IMR-90 (cell line): ENCODE data around the gene KLK12. TPM values are rescaled to one million over a fixed set of nuclear protein-coding genes. Genes with fewer than 3 reads are reported as not detected.

ENCODE experiments used
- ATAC-seq: fragments of 200-7000 bp; cut with Tn5 transposase; 2 replicates; pipeline ENCODE4 v1.9.1; 2020; ENCODE audit warnings: low read depth, mild to moderate bottlenecking, moderate library complexity
- BruUV-seq: library from RNA; stranded (reverse); fragments of 400-500 nt; replicated peaks from 2 replicates; lab custom pipeline; 2021; lab: Mats Ljungman, UMichigan
- CTCF ChIA-PET: fragments of 300-600 bp; formaldehyde crosslinking; extraction: SDS; loops from one replicate; lab custom pipeline; 2021; ENCODE audit warnings: antibody characterized with exemption; lab: Yijun Ruan, JAX
- POLR2A ChIA-PET: fragments of 300-600 bp; sonication (Branson Sonifier 250); formaldehyde crosslinking; loops from one replicate; lab custom pipeline; 2022; ENCODE audit warnings: antibody characterized with exemption; ENCODE audit not compliant: unreplicated experiment; lab: Charles Lee
- DNase-seq: peaks from one replicate; pipeline ENCODE4 v3.0.0; 2013
- H2AFZ ChIP-seq: replicated peaks from 2 replicates; pipeline ENCODE3; 2013; ENCODE audit warnings: low read length, mild to moderate bottlenecking; ENCODE audit not compliant: poor library complexity
- H2AK5ac ChIP-seq: 2 replicates; pipeline ENCODE4 v1.6.1; 2013; ENCODE audit warnings: low read depth, low read length, inconsistent platforms
- H2AK9ac ChIP-seq: replicated peaks from 2 replicates; pipeline ENCODE3; 2013; ENCODE audit warnings: mild to moderate bottlenecking, low read depth, low read length, moderate library complexity; ENCODE audit not compliant: poor library complexity
- H2BK120ac ChIP-seq: 2 replicates; pipeline ENCODE4 v1.6.1; 2013; ENCODE audit warnings: low read depth, low read length, inconsistent platforms
- H2BK15ac ChIP-seq: 3 replicates; pipeline ENCODE4 v1.6.1; 2013; ENCODE audit warnings: low read depth, low read length, inconsistent platforms
- H2BK20ac ChIP-seq: 2 replicates; pipeline ENCODE4 v1.6.1; 2013; ENCODE audit warnings: low read depth, mild to moderate bottlenecking, inconsistent platforms, low read length, moderate library complexity
- H2BK5ac ChIP-seq: 2 replicates; pipeline ENCODE4 v1.6.1; 2013; ENCODE audit warnings: mild to moderate bottlenecking, low read depth, low read length, inconsistent platforms; ENCODE audit not compliant: poor library complexity, severe bottlenecking
- H3K14ac ChIP-seq: replicated peaks from 2 replicates; pipeline ENCODE4 v1.6.1; 2013; ENCODE audit warnings: low read depth, low read length, inconsistent platforms
- H3K18ac ChIP-seq: 2 replicates; pipeline ENCODE4 v1.6.1; 2013; ENCODE audit warnings: low read depth, low read length, control low read depth
- H3K23ac ChIP-seq: 2 replicates; pipeline ENCODE4 v1.6.1; 2013; ENCODE audit warnings: low read depth, low read length, inconsistent platforms
- H3K27ac ChIP-seq: 2 replicates; pipeline ENCODE4 v1.5.1; 2013; ENCODE audit warnings: mild to moderate bottlenecking, control low read depth, low read length; ENCODE audit not compliant: insufficient read depth
- H3K27me3 ChIP-seq: 2 replicates; pipeline ENCODE4 v1.6.1; 2013; ENCODE audit warnings: low read length; ENCODE audit not compliant: control insufficient read depth, insufficient read depth
- H3K36me3 ChIP-seq: 2 replicates; pipeline ENCODE4 v1.6.1; 2013; ENCODE audit warnings: low read length, mixed read lengths; ENCODE audit not compliant: control insufficient read depth, insufficient read depth
- H3K4ac ChIP-seq: 2 replicates; pipeline ENCODE4 v1.6.1; 2013; ENCODE audit warnings: low read depth, low read length, inconsistent platforms
- H3K4me1 ChIP-seq: 2 replicates; pipeline ENCODE4 v1.6.1; 2013; ENCODE audit warnings: low read length, mixed read lengths; ENCODE audit not compliant: control insufficient read depth, insufficient read depth
- H3K4me2 ChIP-seq: 2 replicates; pipeline ENCODE4 v1.6.1; 2013; ENCODE audit warnings: low read depth, mild to moderate bottlenecking, control low read depth, low read length, moderate library complexity
- H3K4me3 ChIP-seq: 2 replicates; pipeline ENCODE4 v1.5.1; 2013; ENCODE audit warnings: low read depth, mild to moderate bottlenecking, control low read depth, low read length, moderate library complexity; ENCODE audit not compliant: insufficient read depth
- H3K56ac ChIP-seq: 2 replicates; pipeline ENCODE4 v1.6.1; 2013; ENCODE audit warnings: low read length, inconsistent platforms; ENCODE audit not compliant: insufficient read depth; ENCODE audit errors: extremely low read depth
- H3K79me1 ChIP-seq, 2 experiments: 2 replicates each; pipeline ENCODE4 v1.6.1; 2013; ENCODE audit warnings: low read length in 2 of 2, inconsistent platforms in 1 of 2, low read depth in 1 of 2
- H3K9ac ChIP-seq: 2 replicates; pipeline ENCODE4 v1.6.1; 2013; ENCODE audit warnings: low read depth, low read length, control low read depth
- H3K9me1 ChIP-seq: 2 replicates; pipeline ENCODE4 v1.6.1; 2013; ENCODE audit warnings: low read length, inconsistent platforms; ENCODE audit not compliant: insufficient read depth
- H3K9me3 ChIP-seq: 2 replicates; pipeline ENCODE4 v1.6.1; 2013; ENCODE audit warnings: low read length; ENCODE audit not compliant: control insufficient read depth, insufficient read depth
- H4K20me1 ChIP-seq: 2 replicates; pipeline ENCODE4 v1.6.1; 2013; ENCODE audit warnings: low read length, inconsistent platforms; ENCODE audit not compliant: insufficient read depth
- H4K5ac ChIP-seq: 2 replicates; pipeline ENCODE4 v1.6.1; 2013; ENCODE audit warnings: mild to moderate bottlenecking, low read depth, low read length, control low read depth
- H4K8ac ChIP-seq, 2 experiments: 2 replicates each; pipeline ENCODE4 v1.6.1; 2013; ENCODE audit warnings: low read depth in 2 of 2, low read length in 2 of 2, control low read depth in 1 of 2, inconsistent platforms in 1 of 2
- H4K91ac ChIP-seq: 2 replicates; pipeline ENCODE4 v1.6.1; 2013; ENCODE audit warnings: low read depth, low read length, inconsistent platforms; ENCODE audit not compliant: insufficient read depth
- BHLHE40 ChIP-seq: fragments of 150-350 bp; IDR thresholded peaks from 2 replicates; pipeline ENCODE4 v1.6.1; 2016; ENCODE audit warnings: mild to moderate bottlenecking, low read depth, low read length
- CEBPB ChIP-seq: IDR thresholded peaks from 2 replicates; pipeline ENCODE4 v1.6.1; 2012; ENCODE audit warnings: low read depth, low read length, improper control_type of control experiment
- CHD1 ChIP-seq: IDR thresholded peaks from 2 replicates; pipeline ENCODE4 v1.6.1; 2012; ENCODE audit warnings: low read depth, low read length, improper control_type of control experiment
- FOS ChIP-seq: fragments of 150-350 bp; IDR thresholded peaks from 2 replicates; pipeline ENCODE4 v1.6.1; 2016; ENCODE audit warnings: low read depth, low read length
- MAFK ChIP-seq: IDR thresholded peaks from 2 replicates; pipeline ENCODE4 v1.6.1; 2012; ENCODE audit warnings: low read depth, low read length, improper control_type of control experiment
- MAZ ChIP-seq: IDR thresholded peaks from 2 replicates; pipeline ENCODE4 v1.6.1; 2012; ENCODE audit warnings: low read depth, mild to moderate bottlenecking, low read length, improper control_type of control experiment, moderate library complexity, borderline replicate concordance
- MXI1 ChIP-seq: IDR thresholded peaks from 2 replicates; pipeline ENCODE4 v1.6.1; 2012; ENCODE audit warnings: low read depth, mild to moderate bottlenecking, low read length, moderate library complexity, borderline replicate concordance
- NFE2L2 ChIP-seq: fragments of 150-350 bp; IDR thresholded peaks from 2 replicates; pipeline ENCODE4 v1.6.1; 2016; ENCODE audit warnings: low read depth, mild to moderate bottlenecking, low read length
- POLR2A ChIP-seq: IDR thresholded peaks from 2 replicates; pipeline ENCODE4 v1.6.1; 2012; ENCODE audit warnings: mild to moderate bottlenecking, low read depth, low read length
- RAD21 ChIP-seq: IDR thresholded peaks from 2 replicates; pipeline ENCODE4 v1.6.1; 2012; ENCODE audit warnings: low read length, improper control_type of control experiment
- RCOR1 ChIP-seq: IDR thresholded peaks from 2 replicates; pipeline ENCODE4 v1.6.1; 2012; ENCODE audit warnings: mild to moderate bottlenecking, low read length, improper control_type of control experiment; ENCODE audit not compliant: insufficient replicate concordance
- RFX5 ChIP-seq: IDR thresholded peaks from 2 replicates; pipeline ENCODE4 v1.8.0; 2012; ENCODE audit warnings: low read depth, mild to moderate bottlenecking, low read length, moderate library complexity
- SMC3 ChIP-seq: fragments of 150-350 bp; IDR thresholded peaks from 2 replicates; pipeline ENCODE4 v1.6.1; 2016; ENCODE audit warnings: low read depth, mild to moderate bottlenecking, antibody characterized with exemption, low read length, moderate library complexity
- WGBS, 2 experiments: methylation state at CpG; one replicate each; pipeline versions ENCODE4 v1.1.5 to v1.1.7; 2013; ENCODE audit warnings: missing lambda C conversion rate in 2 of 2; ENCODE audit not compliant: insufficient read length in 1 of 2; ENCODE audit errors: extremely low coverage in 2 of 2; 5-methylcytosine and 5-hydroxymethylcytosine counted together
- dilution Hi-C: fragments of 300-500 bp; cut with HindIII; formaldehyde crosslinking; loops from one replicate; pipeline ENCODE4 v1.14.3; 2018; ENCODE audit warnings: low sequenced_read_pairs; ENCODE audit not compliant: unreplicated experiment
- in situ Hi-C: fragments of 300-500 bp; cut with MboI; formaldehyde crosslinking; loops from 3 replicates; pipeline ENCODE4 v1.14.3; 2019; ENCODE audit warnings: low sequenced_read_pairs, inconsistent platforms, mixed read lengths
- intact Hi-C: fragments of 100-400 bp; cut with micrococcal nuclease; formaldehyde crosslinking; loops from 2 replicates; pipeline ENCODE4 v1.10.0; 2022
- polyA plus RNA-seq, 3 experiments: library from polyadenylated mRNA; depleted of rRNA; stranded (reverse); fragments of >200 nt; gene quantifications; 2 replicates each; pipeline ENCODE4 v1.2.3, GENCODE V29; 2012; ENCODE audit warnings: low replicate concordance in 1 of 3
- total RNA-seq: library from RNA; depleted of rRNA; stranded (reverse); fragments of >200 nt; gene quantifications from 2 replicates; pipeline ENCODE4 v1.2.3, GENCODE V29; 2012
- TF ChIP-seq, protein P1 (sequence below): fragments of 150-350 bp; IDR thresholded peaks from 2 replicates; pipeline ENCODE4 v1.6.1; 2016; ENCODE audit warnings: low read depth, mild to moderate bottlenecking, low read length, moderate library complexity, borderline replicate concordance
- TF ChIP-seq, protein P2 (sequence below): fragments of 150-350 bp; IDR thresholded peaks from 2 replicates; pipeline ENCODE4 v1.6.1; 2017; ENCODE audit warnings: mild to moderate bottlenecking, antibody characterized with exemption, low read length, low read depth
- TF ChIP-seq, protein P3 (sequence below): conservative IDR thresholded peaks from 2 replicates; pipeline ENCODE4 v1.5.1; 2012; ENCODE audit warnings: mild to moderate bottlenecking, low read depth, low read length, improper control_type of control experiment

The KLK12 gene
- total and polyA plus RNA-seq, 2 of the 4 experiments (the other 2 are of a cell fraction), result not detected

DNA sequence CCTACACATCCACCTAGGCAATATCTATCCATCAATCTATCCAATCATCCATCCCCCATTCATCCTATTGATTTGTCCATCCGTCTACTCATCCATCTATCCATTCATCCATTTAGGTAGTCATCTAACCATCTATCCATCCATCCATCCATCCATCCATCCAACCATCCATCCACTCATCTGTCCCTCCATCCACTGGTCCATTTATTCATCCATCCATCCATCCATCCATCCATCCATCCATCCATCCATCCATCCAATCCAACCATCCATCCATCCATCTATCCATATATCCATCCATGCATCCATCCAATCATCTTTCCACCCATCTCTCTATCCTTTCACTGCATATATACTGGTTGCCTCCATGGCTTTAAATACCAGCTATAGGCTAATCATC, 26.2 kb upstream of the KLK12 start:
- no peak for DNase-seq
- no peaks in the 10 kb centered on the region for H3K9me1 ChIP-seq
- no peak overlapping the region for H3K23ac ChIP-seq
- no peak overlapping the region for H2AK9ac ChIP-seq
- H3K27me3 ChIP-seq, result no peaks in the 10 kb centered on the region
- no peak overlapping the region for H4K5ac ChIP-seq
- H3K56ac ChIP-seq, result no peak overlapping the region
- no peak overlapping the region for H3K18ac ChIP-seq
- WGBS, 2 experiments, result 0% methylated on average over 1 of the region's 1 CpG; no CpG with 5 or more reads in 1 of the 2 experiments
- no peak overlapping the region for H2BK15ac ChIP-seq
- H3K4me2 ChIP-seq, result no peak overlapping the region
- no peak overlapping the region for H3K4me3 ChIP-seq
- no peak overlapping the region for H2BK5ac ChIP-seq
- no peak overlapping the region for H2AFZ ChIP-seq
- dilution Hi-C loops, result no loop called here
- CTCF ChIA-PET, result no interaction called here
- POLR2A ChIA-PET, result no interaction called here
- H4K91ac ChIP-seq, result no peak overlapping the region
- H4K20me1 ChIP-seq, result no peaks in the 10 kb centered on the region
- intact Hi-C loops, result no loop called here
- no peak overlapping the region for H2AK5ac ChIP-seq
- no peak overlapping the region for H3K27ac ChIP-seq
- no peak for ATAC-seq
- H3K79me1 ChIP-seq, result no peaks in the 10 kb centered on the region
- H3K9me3 ChIP-seq, result peaks cover 2% of the 10 kb centered on the region; the same call in 1 of the 2 replicates
- BruUV-seq, result no TSS peak
- H3K9ac ChIP-seq, result no peak overlapping the region
- no peak overlapping the region for H3K4ac ChIP-seq
- no peaks in the 10 kb centered on the region for H3K36me3 ChIP-seq
- in situ Hi-C loops, result no loop called here
- no peak overlapping the region for H3K14ac ChIP-seq
- no peak overlapping the region for H2BK120ac ChIP-seq
- no peaks in the 10 kb centered on the region for H3K4me1 ChIP-seq
- no peak overlapping the region for H2BK20ac ChIP-seq
- H4K8ac ChIP-seq, result no peak overlapping the region
- TF ChIP-seq, protein P1, sequence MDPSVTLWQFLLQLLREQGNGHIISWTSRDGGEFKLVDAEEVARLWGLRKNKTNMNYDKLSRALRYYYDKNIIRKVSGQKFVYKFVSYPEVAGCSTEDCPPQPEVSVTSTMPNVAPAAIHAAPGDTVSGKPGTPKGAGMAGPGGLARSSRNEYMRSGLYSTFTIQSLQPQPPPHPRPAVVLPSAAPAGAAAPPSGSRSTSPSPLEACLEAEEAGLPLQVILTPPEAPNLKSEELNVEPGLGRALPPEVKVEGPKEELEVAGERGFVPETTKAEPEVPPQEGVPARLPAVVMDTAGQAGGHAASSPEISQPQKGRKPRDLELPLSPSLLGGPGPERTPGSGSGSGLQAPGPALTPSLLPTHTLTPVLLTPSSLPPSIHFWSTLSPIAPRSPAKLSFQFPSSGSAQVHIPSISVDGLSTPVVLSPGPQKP, result no peak
- TF ChIP-seq NFE2L2 (no peak), CEBPB (no peak), MXI1 (no peak), CHD1 (no peak), FOS (no peak), BHLHE40 (no peak), RAD21 (no peak), RCOR1 (no peak), MAZ (no peak), MAFK (no peak), SMC3 (no peak), RFX5 (no peak), POLR2A (no peak)
- TF ChIP-seq, protein P2, sequence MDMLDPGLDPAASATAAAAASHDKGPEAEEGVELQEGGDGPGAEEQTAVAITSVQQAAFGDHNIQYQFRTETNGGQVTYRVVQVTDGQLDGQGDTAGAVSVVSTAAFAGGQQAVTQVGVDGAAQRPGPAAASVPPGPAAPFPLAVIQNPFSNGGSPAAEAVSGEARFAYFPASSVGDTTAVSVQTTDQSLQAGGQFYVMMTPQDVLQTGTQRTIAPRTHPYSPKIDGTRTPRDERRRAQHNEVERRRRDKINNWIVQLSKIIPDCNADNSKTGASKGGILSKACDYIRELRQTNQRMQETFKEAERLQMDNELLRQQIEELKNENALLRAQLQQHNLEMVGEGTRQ, result no peak
- TF ChIP-seq, protein P3, sequence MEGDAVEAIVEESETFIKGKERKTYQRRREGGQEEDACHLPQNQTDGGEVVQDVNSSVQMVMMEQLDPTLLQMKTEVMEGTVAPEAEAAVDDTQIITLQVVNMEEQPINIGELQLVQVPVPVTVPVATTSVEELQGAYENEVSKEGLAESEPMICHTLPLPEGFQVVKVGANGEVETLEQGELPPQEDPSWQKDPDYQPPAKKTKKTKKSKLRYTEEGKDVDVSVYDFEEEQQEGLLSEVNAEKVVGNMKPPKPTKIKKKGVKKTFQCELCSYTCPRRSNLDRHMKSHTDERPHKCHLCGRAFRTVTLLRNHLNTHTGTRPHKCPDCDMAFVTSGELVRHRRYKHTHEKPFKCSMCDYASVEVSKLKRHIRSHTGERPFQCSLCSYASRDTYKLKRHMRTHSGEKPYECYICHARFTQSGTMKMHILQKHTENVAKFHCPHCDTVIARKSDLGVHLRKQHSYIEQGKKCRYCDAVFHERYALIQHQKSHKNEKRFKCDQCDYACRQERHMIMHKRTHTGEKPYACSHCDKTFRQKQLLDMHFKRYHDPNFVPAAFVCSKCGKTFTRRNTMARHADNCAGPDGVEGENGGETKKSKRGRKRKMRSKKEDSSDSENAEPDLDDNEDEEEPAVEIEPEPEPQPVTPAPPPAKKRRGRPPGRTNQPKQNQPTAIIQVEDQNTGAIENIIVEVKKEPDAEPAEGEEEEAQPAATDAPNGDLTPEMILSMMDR, result no peak
